NCI-H2196 treated with DMSO at 0.1 percent for 48 hours (cell line): Measurements from ENCODE around the gene SMIM33.
"Not testable (repeated sequence)": the region's sequence is repeated elsewhere in the genome, so short reads cannot be mapped to it uniquely, and the experiment has no call there.

Experiments used
- DNase-seq: peaks from one replicate; lab custom pipeline; 2025; ENCODE audit not compliant: unreplicated experiment; lab: John Stamatoyannopoulos, UW

The SMIM33 gene

GRCh38 chr5:139470821-139471300, at the start of gene SMIM33:
SMIM33 (plus strand) TSS chr5:139471004; CDS start chr5:139471122, 118 bp downstream.
- DNase-seq, result no peak

GRCh38 chr5:139422307-139422893, 48.4 kb upstream of the SMIM33 start:
- DNase-seq, result peak; percentile 52

DNA sequence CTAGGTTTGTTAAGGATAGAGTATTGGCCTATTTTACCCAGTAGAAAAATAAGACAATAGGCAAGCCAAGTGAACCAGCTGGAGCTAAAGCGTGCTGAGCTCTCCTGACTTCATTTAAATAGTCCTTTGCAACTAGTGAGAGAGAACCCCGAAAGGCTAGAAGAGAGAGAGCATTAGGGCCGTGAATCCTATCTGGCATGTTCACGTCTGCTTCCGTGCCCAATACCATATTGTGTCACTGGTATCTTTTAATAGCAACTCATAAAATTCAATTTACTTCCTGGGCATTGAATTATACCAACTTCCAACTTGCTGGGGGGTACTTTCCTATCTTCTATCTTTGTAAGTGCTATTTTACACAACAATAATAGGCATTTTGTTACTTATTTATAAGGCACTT, 45.3 kb upstream of the SMIM33 start:
- DNase-seq, result no peak

DNA sequence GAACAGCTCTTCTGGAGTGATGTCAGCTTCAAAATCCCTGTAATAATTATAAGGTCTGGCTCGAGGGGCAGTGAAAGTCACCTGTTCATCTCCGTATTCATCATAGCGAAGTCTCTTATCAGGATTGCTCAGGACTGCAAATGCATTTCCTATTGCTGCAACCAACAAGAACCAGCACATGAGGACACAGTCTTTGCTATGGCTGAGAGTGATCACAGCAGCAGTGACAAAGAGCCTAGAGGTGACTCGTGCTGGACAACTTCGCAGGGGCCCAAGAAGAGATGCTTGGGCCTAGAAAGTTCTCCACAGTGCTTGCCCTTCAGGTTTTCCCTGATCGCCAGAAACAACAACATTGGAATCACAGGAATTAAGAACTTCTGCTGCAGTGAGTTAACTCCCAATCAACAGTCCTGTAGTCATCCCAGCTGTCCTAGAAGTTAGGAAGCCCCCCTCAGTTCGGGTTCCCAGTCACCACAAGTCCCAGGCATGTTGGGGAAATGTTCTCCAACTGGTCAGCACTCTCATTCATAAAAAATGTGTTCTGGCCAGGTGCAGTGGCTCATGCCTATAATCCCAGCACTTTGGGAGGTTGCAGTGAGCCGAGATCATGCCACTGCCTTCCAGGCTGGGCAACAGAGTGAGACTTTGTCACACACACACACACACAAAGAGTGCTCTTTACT, 44.5 kb upstream of the SMIM33 start:
- DNase-seq, result no peak

GRCh38 chr5:139430015-139430414, 40.8 kb upstream of the SMIM33 start:
- DNase-seq, result no peak

- DNase-seq, result no peak
Observed at GRCh38 chr5:139431706-139432105, 39.1 kb upstream of the SMIM33 start.

GRCh38 chr5:139435676-139436075, 35.1 kb upstream of the SMIM33 start:
- DNase-seq, result no peak

GRCh38 chr5:139438707-139439012, 32.1 kb upstream of the SMIM33 start:
- DNase-seq, result no peak

GRCh38 chr5:139439013-139439903, 31.5 kb upstream of the SMIM33 start, which contains the start of gene DNAJC18:
DNAJC18 (minus strand) TSS chr5:139439525; CDS start chr5:139439445, 80 bp downstream.
- peak; percentile 87 for DNase-seq

GRCh38 chr5:139440416-139440815, 30.4 kb upstream of the SMIM33 start:
- not testable (repeated sequence) for DNase-seq

- DNase-seq, result no peak
Observed at GRCh38 chr5:139443831-139444453, 26.9 kb upstream of the SMIM33 start.

GRCh38 chr5:139445325-139446170, 25.3 kb upstream of the SMIM33 start:
- DNase-seq, result no peak

GRCh38 chr5:139446956-139447779, 23.6 kb upstream of the SMIM33 start:
- no peak for DNase-seq

DNA sequence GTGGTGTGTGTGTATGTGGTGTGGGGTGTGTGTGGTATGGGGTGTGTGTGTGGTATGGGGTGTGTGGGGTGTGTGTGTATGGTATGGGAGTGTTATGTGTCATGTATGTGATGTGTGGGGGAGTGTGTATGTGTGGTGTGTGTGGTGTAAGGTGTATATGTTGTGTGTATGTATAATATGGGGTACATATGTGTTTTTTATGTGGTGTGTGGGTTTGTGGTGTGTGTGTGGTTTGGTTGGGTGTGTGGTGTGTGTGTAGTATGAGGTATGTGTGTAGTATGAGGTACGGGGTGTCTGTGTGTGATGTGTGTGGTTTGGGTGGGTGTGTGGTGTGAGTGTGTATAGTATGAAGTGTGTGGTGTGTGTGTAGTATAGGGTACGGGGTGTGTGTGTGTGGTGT, 19.6 kb upstream of the SMIM33 start:
- no peak for DNase-seq

DNA sequence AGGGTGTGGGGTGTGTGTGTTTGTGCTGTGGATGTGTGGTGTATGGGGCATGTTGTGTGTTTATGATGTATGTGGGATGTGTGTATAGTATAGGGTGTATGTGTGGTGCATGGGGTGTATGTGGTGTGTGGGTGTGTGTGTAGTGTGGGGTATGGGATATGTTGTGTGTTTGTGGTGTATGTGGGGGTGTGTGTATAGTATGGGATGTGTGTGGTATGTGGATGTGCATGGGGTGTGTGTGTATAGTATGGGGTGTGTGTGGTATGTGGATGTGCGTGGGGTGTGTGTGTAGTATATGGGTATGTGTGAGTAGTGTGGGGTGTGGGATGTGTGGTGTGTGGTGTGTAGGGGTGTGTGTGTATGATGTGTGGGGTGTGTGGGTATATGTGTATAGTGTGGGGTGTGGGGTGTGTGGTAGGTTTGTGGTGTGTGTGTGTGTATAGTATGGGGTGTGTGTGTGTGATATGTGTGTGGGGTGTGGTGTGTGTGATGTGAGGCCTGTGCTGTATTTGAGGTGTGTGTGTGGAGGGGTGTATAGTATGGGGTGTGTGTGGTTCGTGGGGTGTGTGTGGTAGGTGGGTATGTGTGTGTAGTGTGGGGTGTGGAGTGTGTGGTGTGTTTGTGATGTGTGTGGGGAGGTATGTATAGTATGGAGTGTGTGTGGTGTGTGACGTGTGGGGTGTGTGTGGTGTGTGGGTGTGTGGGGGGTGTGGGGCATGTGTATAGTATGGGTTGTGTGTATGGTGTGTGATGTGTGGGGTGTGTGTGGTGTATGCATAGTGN, 18.7 kb upstream of the SMIM33 start:
- DNase-seq, result no peak

GRCh38 chr5:139453683-139454567, 16.9 kb upstream of the SMIM33 start:
- no peak for DNase-seq

GRCh38 chr5:139454568-139455290, 16.1 kb upstream of the SMIM33 start:
- no peak for DNase-seq
